Thyroid gland (tissue), 4 donors: ENCODE data around the gene UBXN11. TPM values are rescaled to one million over a fixed set of nuclear protein-coding genes. Genes with fewer than 3 reads are reported as not detected.
A peak's percentile ranks its signal among the peaks of the same experiment; 100 is the strongest.

ENCODE experiments used
- DNase-seq, 2 donors: peaks; one replicate each; pipeline ENCODE4 v3.0.0-alpha.2; 2019
- H3K27ac ChIP-seq, 3 donors: fragments of 200-600 bp; sonication (generic); 1 replicate in 2 of 3; 2 replicates in 1 of 3; pipeline ENCODE4 v1.5.1; 2016 to 2019; ENCODE audit warnings: mild to moderate bottlenecking in 1 of 3, moderate library complexity in 1 of 3
- H3K27me3 ChIP-seq: fragments of 200-600 bp; sonication (generic); one replicate; pipeline ENCODE4 v1.5.1; 2019
- H3K36me3 ChIP-seq, 2 donors: fragments of 200-600 bp; sonication (generic); one replicate each; pipeline ENCODE4 v1.5.1; 2016 to 2019
- H3K4me1 ChIP-seq, 2 donors: fragments of 200-600 bp; sonication (generic); one replicate each; pipeline ENCODE4 v1.5.1; 2017 to 2019
- H3K4me3 ChIP-seq, 3 donors: fragments of 200-600 bp; sonication (generic); replicated peaks in 1 of 3; 1 replicate in 2 of 3; 2 replicates in 1 of 3; pipeline ENCODE4 v1.5.1; 2016; ENCODE audit warnings: mild to moderate bottlenecking in 1 of 3
- H3K9me3 ChIP-seq: fragments of 200-600 bp; sonication (generic); one replicate; pipeline ENCODE4 v1.5.1; 2017
- CTCF ChIP-seq, 6 experiments: fragments of 200-600 bp in 3 of 6; fragments of 450-650 bp in 3 of 6; sonication (generic) in 3 of 6; IDR thresholded peaks; one replicate each; pipeline ENCODE4 v1.5.1; 2016 to 2019; ENCODE audit warnings: antibody characterized with exemption in 6 of 6, mild to moderate bottlenecking in 2 of 6, inconsistent platforms in 1 of 6, moderate library complexity in 1 of 6
- POLR2A ChIP-seq, 2 donors: fragments of 450-650 bp; IDR thresholded peaks; one replicate each; pipeline ENCODE4 v1.6.1; 2017; ENCODE audit warnings: antibody characterized with exemption in 2 of 2, mild to moderate bottlenecking in 2 of 2, moderate library complexity in 1 of 2
- WGBS, 2 donors: methylation state at CpG; one replicate each; pipeline ENCODE4 v1.1.5; 2017; 5-methylcytosine and 5-hydroxymethylcytosine counted together
- intact Hi-C: fragments of 100-400 bp; cut with DNase I; formaldehyde crosslinking; loops from one replicate; pipeline ENCODE4 v1.15.1; 2023
- total RNA-seq, 4 donors: library from RNA; depleted of rRNA; stranded (reverse); fragments of >200 nt; gene quantifications; one replicate each; pipeline ENCODE4 v1.2.3, GENCODE V29; 2016

Gene UBXN11
- total RNA-seq, 4 donors from 2014 or later: 23.9 to 35.4 (median 30.2) TPM

- TF ChIP-seq POLR2A (IDR thresholded peaks at IDR 0.05) (no peak), CTCF (IDR thresholded peaks at IDR 0.05) (no peak)
- Histone ChIP-seq H3K4me3 (no peak overlapping the region), H3K27ac (peak overlapping the region in 2 of 3 donors; percentile 43 to 74), H3K36me3 (no peaks in the 10 kb centered on the region), H3K9me3 (no peaks in the 10 kb centered on the region), H3K27me3 (no peaks in the 10 kb centered on the region), H3K4me1 (peaks cover 3 to 29% of the 10 kb centered on the region in 2 donors)
- intact Hi-C loops: no loop called here
- WGBS, 2 donors: 90 to 91% methylated on average over 2 to 3 of the region's 3 CpGs
- DNase-seq: no peak
Observed at GRCh38 chr1:26291433-26291832, 15.0 kb downstream of the UBXN11 start.

- intact Hi-C loops: no loop called here
- peak; percentile 88 to 93 for DNase-seq
- Histone ChIP-seq H3K9me3 (no peaks in the 10 kb centered on the region), H3K36me3 (no peaks in the 10 kb centered on the region), H3K27ac (peak overlapping the region in 2 of 3 donors; percentile 43 to 74), H3K4me3 (no peak overlapping the region), H3K27me3 (no peaks in the 10 kb centered on the region), H3K4me1 (peaks cover 3 to 29% of the 10 kb centered on the region in 2 donors)
- 41 to 50% methylated on average over 4 to 11 of the region's 11 CpGs for WGBS, 2 donors
- no peak for TF ChIP-seq POLR2A (IDR thresholded peaks at IDR 0.05)
- no peak for TF ChIP-seq CTCF (IDR thresholded peaks at IDR 0.05)
Observed at GRCh38 chr1:26290882-26291261, 15.6 kb downstream of the UBXN11 start.

GRCh38 chr1:26290122-26290881 lies 16.1 kb downstream of the UBXN11 start:
- peaks cover 3 to 29% of the 10 kb centered on the region in 2 donors for H3K4me1 ChIP-seq

GRCh38 chr1:26289158-26290059 lies 17.0 kb downstream of the UBXN11 start:
- no peak overlapping the region for H3K4me3 ChIP-seq
- WGBS, 2 donors: 54 to 69% methylated on average over 17 of the region's 21 CpGs
- H3K36me3 ChIP-seq: no peaks in the 10 kb centered on the region
- H3K4me1 ChIP-seq: peaks cover 3 to 36% of the 10 kb centered on the region in 2 donors
- H3K9me3 ChIP-seq: no peaks in the 10 kb centered on the region
- TF ChIP-seq CTCF (IDR thresholded peaks at IDR 0.05) (no peak), POLR2A (IDR thresholded peaks at IDR 0.05) (no peak)
- H3K27ac ChIP-seq: peak overlapping the region; percentile 30 to 43 (median 30)
- peak; percentile 78 to 80 for DNase-seq
- H3K27me3 ChIP-seq: no peaks in the 10 kb centered on the region
- intact Hi-C loops: no loop called here

More at GRCh38 chr1:26290122-26290881, 16.1 kb downstream of the UBXN11 start:
- Histone ChIP-seq H3K27ac (peak overlapping the region in 2 of 3 donors; percentile 43 to 74), H3K4me3 (no peak overlapping the region), H3K36me3 (no peaks in the 10 kb centered on the region), H3K9me3 (no peaks in the 10 kb centered on the region), H3K27me3 (no peaks in the 10 kb centered on the region)
- WGBS, 2 donors: 77 to 80% methylated on average over 10 to 11 of the region's 11 CpGs
- intact Hi-C loops: no loop called here
- DNase-seq: peak in 1 of 2 donors; percentile 25
- TF ChIP-seq CTCF (IDR thresholded peaks at IDR 0.05): no peak
- no peak for TF ChIP-seq POLR2A (IDR thresholded peaks at IDR 0.05)
